ENCODE measurements around the gene RPS6KA2.

Gene RPS6KA2

DNA sequence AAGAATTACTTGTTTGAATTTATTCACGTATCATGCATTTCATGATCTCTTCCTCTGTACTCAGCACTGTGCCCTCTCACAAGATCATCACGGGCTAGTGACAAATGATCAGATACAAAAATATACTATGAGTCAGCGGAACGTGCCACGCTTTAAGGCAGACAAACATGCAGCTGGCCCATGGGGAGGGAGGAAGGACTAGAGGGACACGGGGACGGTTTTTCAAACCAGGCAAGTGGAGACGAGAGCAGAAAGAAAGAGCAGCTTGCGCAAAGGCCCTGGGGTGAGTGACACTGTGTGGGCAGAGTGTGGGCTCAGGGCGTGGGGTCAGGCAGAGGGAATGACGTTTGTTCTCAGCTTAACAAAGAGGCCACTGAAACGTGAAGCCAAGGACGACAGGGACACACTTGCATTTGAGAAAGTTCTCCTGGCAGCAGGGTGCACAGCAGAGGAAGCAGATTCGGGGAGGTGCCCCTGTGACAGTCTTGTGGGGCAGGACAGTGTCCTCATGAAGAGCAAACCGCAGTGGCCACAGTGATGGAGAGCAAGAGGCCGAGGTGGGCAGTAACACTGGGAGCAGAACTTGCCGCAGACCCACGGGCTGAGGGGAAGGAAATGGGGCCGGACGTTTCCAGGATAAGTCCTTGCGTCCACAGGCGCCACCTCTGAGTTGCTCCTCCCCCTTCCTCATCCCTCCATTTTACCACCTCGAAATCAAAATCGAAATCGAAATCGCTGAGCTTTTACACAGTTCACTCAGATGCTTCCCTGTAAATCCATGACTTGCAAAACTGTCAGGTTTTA is 6.9 kb upstream of the RPS6KA2 start:
- no peak for DNase-seq

DNA sequence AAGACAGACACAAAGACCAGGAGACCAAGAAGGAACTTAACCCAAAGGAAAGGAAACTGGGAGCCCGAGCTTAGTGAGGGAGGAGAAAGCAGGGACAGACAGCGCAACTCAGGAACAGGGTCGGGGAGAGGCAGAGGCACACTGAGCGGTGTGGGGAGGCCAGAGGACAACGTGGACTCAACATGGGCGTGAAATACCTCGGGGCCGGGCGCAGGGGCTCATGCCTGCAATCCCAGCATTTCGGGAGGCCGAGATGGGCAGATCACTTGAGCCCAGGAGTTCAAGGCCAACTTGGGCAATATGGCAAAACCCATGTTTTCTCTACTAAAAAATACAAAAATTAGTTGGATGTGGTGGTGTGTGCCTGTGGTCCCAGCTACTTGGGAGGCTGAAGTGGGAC is 5.7 kb upstream of the RPS6KA2 start:
- DNase-seq: no peak

DNA sequence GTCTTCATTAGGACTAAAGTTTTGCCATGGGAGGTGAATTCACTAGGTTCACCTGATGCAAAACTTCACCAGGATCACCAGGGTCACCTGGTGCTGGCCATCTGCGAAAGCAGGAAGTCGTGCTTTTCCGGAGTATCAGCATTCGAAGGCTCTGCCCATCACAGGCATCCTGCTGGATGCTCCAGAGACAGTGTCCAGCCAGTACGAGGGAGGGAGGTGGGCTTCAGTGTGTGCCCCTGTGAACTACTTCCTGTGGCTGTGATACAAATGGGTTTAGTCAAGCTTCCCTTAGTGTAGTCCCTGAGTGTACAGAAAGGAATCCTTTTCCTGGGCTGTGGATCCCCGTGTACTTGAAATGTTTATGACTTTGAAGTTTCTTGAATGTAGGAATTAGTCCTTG is 3.4 kb upstream of the RPS6KA2 start:
- DNase-seq: no peak

DNA sequence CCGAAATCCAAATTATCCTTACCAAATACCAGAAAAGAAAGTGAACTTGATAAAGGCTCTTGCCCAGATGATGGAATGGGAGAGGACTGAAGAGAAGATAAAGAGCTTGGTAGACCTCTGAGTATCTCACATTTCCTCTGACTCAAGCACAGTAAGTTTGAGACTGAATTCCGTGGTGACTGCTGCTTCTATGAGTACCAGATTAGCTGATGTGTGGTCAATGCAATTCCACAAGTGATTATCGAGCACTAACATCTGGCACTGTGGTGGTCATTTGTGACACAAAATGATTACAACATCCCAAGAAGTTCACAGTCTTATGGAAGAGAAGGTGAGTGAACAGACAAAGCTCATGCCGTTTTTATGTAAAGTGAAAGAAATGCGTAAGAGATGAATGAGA is 2.6 kb upstream of the RPS6KA2 start:
- no peak for DNase-seq

DNA sequence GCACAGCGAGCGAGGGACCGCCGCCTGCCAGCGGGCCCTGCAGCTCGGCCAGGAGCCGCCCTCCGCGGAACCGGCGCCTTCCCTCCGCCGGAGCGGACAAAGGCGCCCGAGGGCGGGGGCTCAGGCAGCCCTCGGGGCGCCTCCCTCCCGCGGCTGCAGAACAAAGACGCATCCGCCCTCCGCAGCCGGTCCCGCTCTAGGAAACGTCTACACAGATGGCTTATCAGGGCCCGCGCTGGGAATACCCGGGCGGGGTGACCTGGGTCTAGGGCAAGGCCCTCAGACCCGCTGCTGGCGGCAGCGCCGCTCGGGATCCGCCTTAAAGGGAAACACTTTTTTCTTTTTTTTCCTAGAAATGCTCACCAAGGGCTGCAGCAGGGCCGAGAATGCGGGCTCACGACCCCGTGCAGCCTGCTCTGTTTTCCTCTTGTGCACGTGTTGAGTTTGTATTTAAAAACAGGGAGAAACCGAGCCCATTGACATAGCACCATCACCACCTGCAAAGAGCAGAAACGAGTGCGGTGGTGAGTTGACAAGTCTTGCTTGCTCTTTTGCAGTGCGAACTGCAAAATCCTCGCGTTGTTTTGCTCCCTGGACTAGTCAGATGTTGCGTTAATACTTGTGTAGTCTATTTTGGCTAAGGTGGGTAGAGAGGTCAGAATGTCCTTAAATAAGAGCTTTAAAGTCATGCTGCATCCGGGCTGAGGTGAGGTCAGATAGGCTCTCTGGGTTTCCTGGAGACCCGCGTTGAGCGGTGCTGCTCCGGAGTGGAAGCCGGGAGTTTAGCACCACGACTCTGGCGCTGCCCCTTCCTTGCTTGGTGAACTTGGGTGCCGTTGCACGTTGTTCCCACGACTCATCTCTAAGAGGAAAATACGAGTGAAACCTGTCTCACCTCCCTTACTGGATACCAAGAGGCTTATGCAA is 1.1 kb upstream of the RPS6KA2 start:
- peak; percentile 76 for DNase-seq

DNA sequence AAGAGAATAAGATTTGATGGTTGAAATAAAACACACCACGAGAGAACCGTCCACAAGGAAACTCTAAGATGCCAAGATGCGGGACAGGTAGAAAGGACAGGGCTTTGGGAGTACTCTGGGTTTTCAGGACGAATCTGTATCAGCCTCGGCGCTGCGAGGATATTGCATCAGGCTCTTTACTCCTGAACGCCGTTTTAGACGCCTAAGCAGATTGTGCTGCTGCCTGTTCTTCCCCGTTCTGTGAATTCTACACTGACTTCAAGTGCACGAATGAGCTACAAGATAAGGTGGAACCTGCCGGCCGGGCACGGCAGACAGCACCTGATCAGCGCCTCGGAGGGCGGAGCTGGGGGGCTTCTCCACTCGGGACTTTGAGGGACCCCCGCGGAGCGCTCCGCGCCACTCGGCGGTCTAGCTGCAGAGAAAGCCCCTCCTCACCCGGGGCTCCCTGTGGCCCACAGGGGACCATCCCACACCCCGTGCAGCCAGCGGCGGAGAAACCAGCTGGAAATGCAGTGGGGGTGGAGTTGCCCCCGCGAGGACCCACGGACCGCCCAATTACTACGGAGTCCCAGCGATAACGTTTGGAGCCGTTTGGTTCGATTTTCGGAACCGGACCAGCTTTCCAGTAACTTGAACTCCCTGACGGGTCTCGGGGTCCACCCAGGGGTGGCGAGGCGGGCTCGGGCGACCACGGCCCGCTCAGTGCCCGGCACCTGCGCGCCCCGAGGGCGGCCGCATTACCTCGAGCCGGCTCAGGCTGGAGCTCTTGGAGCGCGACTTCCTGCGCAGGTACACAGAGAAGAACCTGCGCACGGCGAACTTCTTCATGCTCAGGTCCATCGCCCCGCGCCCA is 646 bp downstream of the RPS6KA2 start:
- peak; percentile 43 for DNase-seq

DNA sequence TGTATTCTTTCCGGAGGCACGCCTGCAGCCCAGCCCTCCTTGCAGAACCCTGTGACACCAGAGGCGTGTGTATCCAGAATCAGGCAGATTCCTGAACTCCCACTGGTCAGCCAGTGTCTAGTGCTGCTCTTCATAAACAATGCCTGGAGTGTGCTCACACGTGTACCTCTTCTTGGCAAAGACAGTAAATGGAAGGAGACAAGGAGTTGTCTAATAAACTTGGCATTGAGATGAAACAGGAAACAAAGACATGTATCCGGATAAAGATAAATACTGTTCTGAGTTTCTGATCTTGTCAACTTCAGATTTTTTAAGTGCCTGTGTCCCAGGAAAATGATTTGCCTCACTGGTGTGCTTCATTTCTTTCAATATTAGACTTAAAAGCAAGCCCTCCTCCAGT is 1.7 kb downstream of the RPS6KA2 start:
- DNase-seq: no peak

DNA sequence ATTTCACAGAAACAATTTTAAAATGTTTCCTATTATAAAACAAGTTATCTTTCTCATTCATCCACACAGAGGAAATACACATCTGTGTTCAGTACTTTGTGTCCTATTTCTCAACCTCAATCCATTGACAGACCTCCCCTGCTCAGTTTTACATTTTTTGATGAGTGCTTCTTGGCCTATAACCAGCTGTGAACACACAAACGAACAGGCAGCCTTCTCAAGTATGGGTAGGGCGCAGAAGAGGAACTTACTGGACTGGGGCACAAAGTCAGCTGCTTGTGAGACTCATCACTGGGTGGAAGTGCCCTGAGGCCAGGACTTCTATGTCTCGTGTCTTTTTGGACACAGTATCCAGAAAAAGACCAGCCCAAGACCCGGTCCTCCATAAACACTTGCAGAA is 2.8 kb downstream of the RPS6KA2 start:
- no peak for DNase-seq

DNA sequence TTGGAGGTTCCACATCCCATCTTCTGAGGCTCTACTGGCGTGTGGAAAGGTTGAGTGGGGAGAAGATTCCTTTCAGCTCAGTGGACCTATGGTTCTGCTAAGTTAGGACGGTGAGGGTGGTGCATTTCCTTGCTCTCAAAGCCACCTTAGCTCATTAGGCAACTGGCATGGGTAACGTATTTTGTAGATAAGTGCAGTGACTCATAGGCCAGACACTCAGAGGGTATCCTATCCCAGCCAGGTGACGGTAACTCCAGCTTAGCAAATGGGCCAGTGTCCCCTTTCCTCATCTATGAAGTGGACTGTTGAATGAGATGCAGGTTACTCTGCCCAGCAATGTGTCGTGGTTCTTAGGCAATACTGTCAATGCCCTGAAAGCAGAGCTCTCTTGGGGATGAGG is 3.7 kb downstream of the RPS6KA2 start:
- DNase-seq: no peak

DNA sequence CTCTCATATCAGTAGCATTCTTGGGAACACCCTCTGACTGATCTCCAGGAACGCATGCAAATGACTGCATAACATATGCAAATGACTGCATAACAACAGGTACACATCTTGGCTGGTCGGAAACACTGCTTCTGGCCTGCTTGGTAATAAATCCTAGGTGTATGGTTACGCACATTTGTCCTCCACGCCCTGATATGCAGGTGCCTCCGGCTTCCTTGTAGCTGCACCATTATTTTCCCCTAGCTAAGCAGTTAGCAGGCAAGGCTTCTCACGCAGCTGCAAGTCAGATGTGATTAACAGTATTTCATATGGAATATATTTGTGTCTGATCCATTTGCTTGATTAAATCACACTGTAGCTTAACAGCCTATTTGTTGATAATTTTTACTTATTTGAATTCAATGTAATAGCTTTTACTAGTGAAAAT is 5.9 kb downstream of the RPS6KA2 start:
- DNase-seq: peak; percentile 99

DNA sequence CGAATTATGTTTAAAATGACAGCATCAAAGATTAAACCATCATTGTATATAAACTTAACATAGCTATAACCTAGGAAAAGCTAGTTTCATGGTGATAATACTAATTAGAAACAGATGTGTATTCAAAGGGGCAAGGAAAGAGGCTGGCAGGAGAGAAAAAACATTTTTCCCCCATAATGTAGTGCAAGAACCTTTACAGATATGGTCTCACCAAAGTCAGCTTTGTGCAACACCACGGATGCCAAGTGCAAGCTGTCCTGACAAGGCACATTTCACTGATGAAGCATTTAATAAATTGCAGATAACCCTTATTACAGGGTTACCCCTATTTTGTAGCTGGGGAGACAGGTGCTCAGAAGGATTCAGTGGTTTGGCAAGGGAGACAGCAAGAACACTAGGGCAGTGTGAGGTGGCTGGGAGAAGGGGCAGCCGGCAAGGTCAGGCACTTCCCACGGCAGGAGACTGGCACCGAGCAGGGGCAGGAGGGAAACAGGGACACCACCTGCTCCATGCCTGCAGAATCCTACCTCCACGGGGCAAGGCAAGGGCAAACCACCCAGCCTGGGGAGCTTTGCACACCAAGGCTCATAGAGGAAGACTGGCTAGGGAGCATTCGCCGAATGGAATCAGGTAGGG is 6.5 kb downstream of the RPS6KA2 start:
- DNase-seq: no peak

DNA sequence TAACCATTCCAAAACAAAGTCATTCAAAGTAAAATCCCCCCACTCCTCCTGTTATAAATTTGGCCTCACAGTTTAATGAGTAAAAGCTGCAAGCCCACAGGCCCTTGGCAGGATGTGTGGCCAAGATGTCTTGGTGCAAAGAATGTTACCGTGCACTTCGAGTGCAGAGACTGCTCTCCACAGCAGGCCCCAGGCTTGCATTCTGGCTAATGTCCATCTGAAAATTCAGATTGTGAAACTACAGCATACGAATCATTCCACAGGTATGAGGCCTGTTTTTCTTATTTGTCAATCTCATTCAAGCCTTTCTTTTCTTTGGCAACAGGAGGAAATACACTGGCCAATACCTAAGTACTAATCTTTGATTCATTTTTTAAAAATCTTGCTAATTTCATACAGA is 7.1 kb downstream of the RPS6KA2 start:
- no peak for DNase-seq

DNA sequence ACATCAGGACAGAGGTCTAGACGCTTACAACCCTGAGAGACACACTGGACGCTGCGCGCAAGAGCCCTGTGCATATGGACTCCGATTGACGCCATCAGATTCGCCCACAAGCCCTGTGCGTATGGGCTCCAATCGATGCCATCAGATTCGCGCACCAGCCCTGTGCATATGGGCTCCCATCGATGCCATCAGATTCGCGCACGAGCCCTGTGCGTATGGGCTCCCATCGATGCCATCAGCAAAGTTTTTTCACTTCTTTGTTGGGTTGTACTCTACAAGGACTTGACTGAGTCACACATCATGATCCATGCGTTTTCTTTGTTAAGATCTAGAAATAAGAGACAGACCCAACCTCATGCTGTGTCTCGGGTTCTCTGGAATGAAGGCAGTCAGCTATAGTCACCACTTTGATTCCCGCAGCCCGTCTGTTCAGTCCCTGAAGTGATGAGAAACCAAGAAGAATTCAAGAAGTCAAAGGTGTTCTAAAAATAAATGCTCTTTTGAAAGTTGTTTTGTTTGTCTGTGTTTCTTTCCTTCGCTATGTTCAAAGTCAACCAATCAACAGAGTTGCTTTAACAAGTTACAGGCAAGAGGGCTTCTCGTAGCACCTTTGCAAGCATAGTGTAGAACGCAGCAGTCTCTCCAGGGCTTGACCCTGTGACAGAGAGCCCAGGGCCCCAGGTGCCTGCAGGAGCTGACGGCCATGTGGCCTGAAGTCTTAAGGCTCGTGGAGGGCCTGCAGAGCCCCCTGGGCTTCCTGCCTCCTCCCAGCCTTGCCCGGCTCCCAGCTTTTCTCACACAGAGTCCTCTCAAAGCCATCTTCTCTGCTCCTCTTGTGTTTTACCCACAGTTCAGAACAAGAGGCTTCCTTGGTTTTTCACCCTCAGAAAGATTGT is 7.9 kb downstream of the RPS6KA2 start:
- no peak for DNase-seq

DNA sequence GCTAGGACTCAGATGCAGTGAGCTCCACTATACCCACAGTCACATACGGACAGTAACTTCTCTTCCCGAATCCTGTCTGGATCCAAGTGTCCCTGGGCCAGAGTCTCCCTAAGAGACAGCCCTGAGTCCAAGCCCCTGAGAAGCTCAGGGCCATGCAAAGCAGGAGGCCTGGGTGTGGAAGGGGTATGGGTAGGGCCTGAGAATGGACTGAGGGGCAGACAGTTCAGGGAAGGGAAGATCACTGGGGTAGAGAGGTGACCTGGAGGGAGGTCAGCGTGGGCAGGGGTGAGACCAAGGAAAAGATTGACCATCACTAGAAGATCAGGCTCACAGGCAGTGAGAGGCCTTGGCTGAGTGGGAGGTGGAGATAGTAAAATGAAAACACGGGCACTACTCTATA is 8.8 kb downstream of the RPS6KA2 start:
- DNase-seq: no peak

DNA sequence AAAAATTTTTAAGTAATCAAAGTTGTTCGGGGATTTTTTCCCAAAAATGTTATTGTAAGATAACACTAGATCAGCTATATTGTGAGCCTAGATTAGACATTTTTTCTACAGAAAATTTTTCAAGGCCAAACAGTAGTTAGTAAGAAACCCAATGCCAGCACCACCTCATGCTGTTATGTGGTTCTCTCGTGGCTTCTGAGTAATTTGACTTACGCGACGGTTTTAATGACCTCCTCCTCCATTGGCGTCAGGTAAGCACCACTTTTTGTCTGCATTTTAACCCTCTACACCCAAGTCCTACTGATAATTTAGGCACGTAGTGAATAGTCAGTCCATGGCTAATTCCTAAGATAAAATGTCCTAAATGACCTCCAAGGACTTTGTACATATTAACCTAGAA is 9.7 kb downstream of the RPS6KA2 start:
- DNase-seq: no peak

DNA sequence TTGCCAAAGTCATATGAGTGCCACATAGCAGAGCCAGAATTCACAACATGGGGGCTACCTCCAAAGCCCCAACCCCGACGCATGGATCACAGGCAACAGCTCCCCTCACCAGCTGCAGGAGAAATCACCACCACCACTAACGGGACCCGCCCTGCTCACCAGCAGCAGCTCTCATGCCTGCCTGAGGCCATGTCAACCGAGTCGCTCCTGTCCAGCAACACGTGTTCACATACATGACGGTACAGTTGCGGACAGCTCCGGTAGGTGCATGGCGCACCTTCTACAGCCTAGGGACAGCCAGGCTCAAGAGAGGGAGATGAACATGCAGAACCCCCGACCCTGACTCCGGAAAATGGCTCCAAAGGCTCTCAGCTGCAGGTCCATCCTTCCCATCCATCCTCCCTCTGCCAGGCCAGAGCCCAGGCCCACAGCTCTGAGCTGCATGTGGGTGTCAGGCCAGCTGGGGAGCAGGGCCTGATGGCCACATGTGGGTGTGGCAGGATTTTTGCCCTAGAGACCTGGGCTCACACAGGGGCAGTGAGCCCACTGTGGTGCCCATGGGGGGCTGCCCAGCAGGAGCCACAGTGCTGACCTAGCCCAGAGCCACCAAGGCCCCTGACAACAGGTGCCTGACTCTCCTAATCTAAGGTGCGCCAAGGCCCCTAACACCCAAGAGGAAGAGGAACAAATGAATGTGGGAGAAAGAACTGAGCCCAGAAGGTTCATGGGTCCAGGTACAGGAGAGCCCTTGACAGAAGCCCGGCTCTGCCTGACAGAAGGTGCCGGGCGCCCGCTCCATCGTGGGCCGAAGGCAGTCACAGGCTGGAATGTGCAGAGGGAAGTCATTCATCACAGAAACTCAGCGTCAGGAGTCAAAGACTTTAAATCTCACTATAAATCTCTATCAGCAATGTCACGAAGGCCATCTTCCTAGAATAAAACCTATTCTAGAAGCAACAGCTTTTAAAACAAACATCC is 10.5 kb downstream of the RPS6KA2 start:
- DNase-seq: no peak

DNA sequence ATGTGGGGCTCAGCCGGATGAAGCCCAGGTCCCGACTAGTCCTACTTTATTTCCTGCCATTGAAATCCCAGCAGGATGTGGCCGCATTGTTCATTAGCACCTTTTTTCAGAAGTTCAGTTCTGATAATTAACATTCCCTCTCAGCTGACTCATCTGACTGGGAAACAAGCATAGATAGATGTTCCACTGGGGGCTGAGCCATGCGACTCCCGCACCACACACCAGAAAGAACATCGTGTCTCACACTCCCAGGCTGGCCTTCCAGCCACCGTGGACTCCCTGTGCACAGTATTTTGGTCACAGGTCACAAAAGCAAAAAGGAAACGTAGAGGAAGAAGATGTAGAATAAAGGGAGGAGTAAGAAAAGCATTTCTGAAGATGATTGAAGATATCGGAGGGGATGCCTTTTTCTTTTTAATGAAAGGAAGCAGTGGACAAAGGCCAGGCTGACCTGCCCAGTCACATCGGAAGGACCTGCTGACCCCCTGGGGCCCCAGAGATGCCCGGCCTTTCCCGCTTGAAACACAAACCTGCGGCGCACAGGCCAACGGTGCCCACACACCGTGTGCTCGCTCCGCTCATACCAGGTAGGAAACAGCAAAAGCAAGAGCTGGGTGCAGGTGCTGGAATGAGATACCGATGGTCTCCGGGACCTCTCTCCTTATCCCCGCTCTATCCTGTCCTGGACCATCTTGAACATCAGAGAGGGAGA is 11.8 kb downstream of the RPS6KA2 start:
- no peak for DNase-seq

DNA sequence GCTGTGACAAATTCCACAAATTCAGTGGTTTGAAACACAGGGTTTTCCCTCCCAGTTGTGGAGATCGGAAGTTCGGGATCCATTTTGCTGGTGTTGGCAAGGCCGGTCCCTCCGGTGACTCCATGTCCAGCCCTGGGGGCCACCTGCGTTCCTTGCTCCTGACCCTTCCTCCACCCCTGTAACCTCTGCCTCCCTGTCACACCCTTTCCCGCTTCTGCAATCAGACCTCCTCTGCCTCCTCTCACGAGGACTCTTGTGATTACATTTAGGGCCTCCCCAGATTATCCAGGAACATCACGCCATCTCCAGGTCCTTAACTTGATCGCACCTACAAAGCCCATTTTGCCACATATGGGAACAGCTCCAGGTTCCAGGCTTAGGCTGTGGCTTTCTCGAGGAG is 12.5 kb downstream of the RPS6KA2 start:
- no peak for DNase-seq

DNA sequence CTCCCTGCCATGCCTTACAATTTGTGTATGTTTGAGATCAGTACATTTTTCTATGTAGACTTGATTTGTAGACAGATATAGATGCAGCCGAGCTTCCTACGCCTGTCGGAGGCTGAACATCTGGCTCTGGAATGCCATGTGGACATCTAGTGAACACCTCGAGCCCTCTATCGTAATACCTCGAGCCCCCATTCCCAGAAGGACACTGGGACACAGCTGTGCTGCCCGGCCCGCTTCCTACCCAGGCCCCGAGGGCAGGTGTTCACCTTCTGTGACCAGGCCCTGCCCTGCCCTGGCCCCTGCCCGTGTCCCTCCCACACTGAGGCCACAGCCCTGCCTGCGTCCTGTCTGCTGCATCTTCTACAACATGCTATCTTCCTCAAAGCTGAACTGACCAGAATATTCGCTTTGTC is 12.9 kb downstream of the RPS6KA2 start:
- DNase-seq: no peak

DNA sequence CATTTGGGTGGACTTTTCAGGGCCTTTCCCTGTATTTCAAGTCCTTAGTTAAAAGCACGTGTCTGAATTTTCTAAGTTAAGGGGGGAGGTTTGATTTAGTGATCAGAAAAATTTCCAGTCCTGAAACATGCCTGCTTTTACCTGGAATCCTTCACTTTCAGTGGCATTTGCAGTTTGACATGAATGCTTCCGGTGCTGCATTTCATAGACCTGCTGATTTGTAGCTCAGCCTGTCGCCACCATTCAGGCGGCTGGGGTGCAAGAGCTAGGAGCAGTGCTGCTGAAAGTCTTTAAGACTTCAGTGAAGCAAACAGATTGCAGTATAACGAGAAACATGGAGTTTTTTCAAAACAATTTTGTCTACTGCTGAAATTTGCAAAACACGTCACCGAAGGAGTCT is 14.0 kb downstream of the RPS6KA2 start:
- DNase-seq: no peak

Measured in NCI-H526 treated with DMSO at 0.1 percent for 48 hours (cell line).